DMS 273 (cell line): ENCODE data around the gene TMX1.
A peak's percentile ranks its signal among the peaks of the same experiment; 100 is the strongest.

Source experiments
- DNase-seq: peaks from one replicate; lab custom pipeline; 2025; ENCODE audit not compliant: unreplicated experiment; lab: John Stamatoyannopoulos, UW

The TMX1 gene

GRCh38 chr14:51293149-51293911 is 53.3 kb downstream of the TMX1 start:
- DNase-seq = peak; percentile 25

GRCh38 chr14:51293912-51294389 is 53.9 kb downstream of the TMX1 start:
- no peak for DNase-seq

GRCh38 chr14:51294951-51295525 is 55.0 kb downstream of the TMX1 start:
- DNase-seq = no peak

- no peak for DNase-seq
These were observed 55.7 kb downstream of the TMX1 start for GRCh38 chr14:51295646-51296263.

- DNase-seq = no peak
These were observed 57.0 kb downstream of the TMX1 start for GRCh38 chr14:51297066-51297465.

GRCh38 chr14:51298895-51299294 is 58.8 kb downstream of the TMX1 start:
- DNase-seq = no peak

GRCh38 chr14:51302295-51303030 is 62.4 kb downstream of the TMX1 start:
- peak; percentile 64 for DNase-seq

GRCh38 chr14:51304438-51304837 is 64.4 kb downstream of the TMX1 start:
- no peak for DNase-seq

GRCh38 chr14:51304941-51305340 is 64.9 kb downstream of the TMX1 start:
- DNase-seq = no peak

- DNase-seq = no peak
These were observed 65.7 kb downstream of the TMX1 start for GRCh38 chr14:51305751-51306150.
